Endodermal cell (in vitro differentiated cells): ENCODE results near the gene GFOD1. TPM values are rescaled to one million over a fixed set of nuclear protein-coding genes. Genes with fewer than 3 reads are reported as not detected.

Experiments used
- DNase-seq: peaks from one replicate; pipeline ENCODE4 v3.0.0-alpha.2; 2017
- H3K27ac ChIP-seq: 2 replicates; pipeline ENCODE4 v1.5.1; 2013; ENCODE audit warnings: mild to moderate bottlenecking, low read depth, low read length, moderate library complexity
- H3K27me3 ChIP-seq: 2 replicates; pipeline ENCODE4 v1.6.1; 2013; ENCODE audit warnings: mild to moderate bottlenecking, low read length, moderate library complexity; ENCODE audit not compliant: insufficient read depth, control insufficient read depth, poor library complexity, severe bottlenecking
- H3K36me3 ChIP-seq: 2 replicates; pipeline ENCODE4 v1.7.0; 2013; ENCODE audit warnings: mild to moderate bottlenecking, low read length, moderate library complexity; ENCODE audit not compliant: control insufficient read depth, insufficient read depth
- H3K4me1 ChIP-seq: one replicate; pipeline ENCODE4 v1.7.0; 2013; ENCODE audit warnings: low read length; ENCODE audit not compliant: control insufficient read depth, insufficient read depth
- H3K4me3 ChIP-seq: 2 replicates; pipeline ENCODE4 v1.5.1; 2013; ENCODE audit warnings: mild to moderate bottlenecking, low read length, moderate library complexity
- H3K9ac ChIP-seq: 2 replicates; pipeline ENCODE4 v1.6.1; 2013; ENCODE audit warnings: mild to moderate bottlenecking, low read length, moderate library complexity; ENCODE audit not compliant: poor library complexity, severe bottlenecking; ENCODE audit errors: extremely low read depth
- H3K9me3 ChIP-seq: 2 replicates; pipeline ENCODE4 v1.6.1; 2013; ENCODE audit warnings: mild to moderate bottlenecking, low read length, moderate library complexity; ENCODE audit not compliant: control insufficient read depth
- H3K27ac Mint-ChIP-seq: 2 replicates; pipeline ENCODE4 v1.8.0; 2020; ENCODE audit warnings: mixed read lengths
- H3K27me3 Mint-ChIP-seq: 2 replicates; pipeline ENCODE4 v1.8.0; 2021; ENCODE audit warnings: mild to moderate bottlenecking, mixed read lengths; ENCODE audit not compliant: insufficient read depth
- H3K36me3 Mint-ChIP-seq: 2 replicates; pipeline ENCODE4 v1.8.0; 2020; ENCODE audit warnings: low read depth, mixed read lengths
- H3K4me1 Mint-ChIP-seq: 2 replicates; pipeline ENCODE4 v1.8.0; 2020; ENCODE audit warnings: mixed read lengths
- H3K4me3 Mint-ChIP-seq: 2 replicates; pipeline ENCODE4 v1.8.0; 2020; ENCODE audit warnings: mild to moderate bottlenecking, moderate library complexity, mixed read lengths
- H3K9me3 Mint-ChIP-seq: 2 replicates; pipeline ENCODE4 v1.8.0; 2020; ENCODE audit warnings: mild to moderate bottlenecking, mixed read lengths
- WGBS, 2 experiments: methylation state at CpG; one replicate each; pipeline versions ENCODE4 v1.1.5 to v1.1.7; 2013; ENCODE audit warnings: missing lambda C conversion rate in 2 of 2, mixed read lengths in 1 of 2; ENCODE audit not compliant: insufficient coverage in 1 of 2, insufficient read length in 1 of 2; 5-methylcytosine and 5-hydroxymethylcytosine counted together
- total RNA-seq, 2 donors: library from RNA; stranded (reverse); fragmentation: NEBNext Ultra II Directional in 1 of 2; extraction: Animal tissue kit (Norgen Biotek cat#: 25700) in 1 of 2; gene quantifications; 2 replicates in 1 of 2; 3 replicates in 1 of 2; pipeline ENCODE4 v1.2.1, GENCODE V29; 2021
- TF ChIP-seq, protein P1 (sequence below): fragments of 200-600 bp; sonication (generic); conservative IDR thresholded peaks from 2 replicates; pipeline ENCODE4 v1.5.0; 2021; ENCODE audit warnings: antibody characterized with exemption, mild to moderate bottlenecking

Gene GFOD1
- total RNA-seq, 2 donors from 2014 or later = 0.71 to 1.9 TPM

DNA sequence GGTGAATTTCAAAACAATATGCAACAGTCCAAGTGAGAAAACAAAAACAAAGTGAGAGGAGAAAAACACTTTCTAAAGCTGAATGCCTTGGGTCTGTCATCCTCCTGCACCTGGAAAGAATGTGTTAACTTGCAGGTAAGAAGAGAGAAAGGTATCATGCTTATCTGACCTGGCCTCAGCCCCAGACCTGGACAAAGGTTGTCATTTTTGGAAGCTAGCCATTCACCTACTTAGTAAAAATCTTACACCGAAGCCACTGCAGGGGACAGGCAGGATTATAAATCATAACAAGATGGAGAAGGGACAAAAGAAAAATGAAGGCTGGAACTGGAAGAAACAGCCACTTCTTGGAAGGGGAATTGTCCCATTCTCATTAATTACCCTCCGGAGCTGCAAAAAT lies 69.4 kb downstream of the GFOD1 start:
- H3K9ac ChIP-seq = no peak overlapping the region
- H3K9me3 Mint-ChIP-seq = no peaks in the 10 kb centered on the region
- H3K27ac Mint-ChIP-seq = no peak overlapping the region
- 92 to 93% methylated on average over 1 to 2 of the region's 2 CpGs for WGBS, 2 experiments
- H3K9me3 ChIP-seq = no peaks in the 10 kb centered on the region
- DNase-seq = no peak
- no peak overlapping the region for H3K4me3 Mint-ChIP-seq
- H3K4me3 ChIP-seq = no peak overlapping the region
- H3K27me3 ChIP-seq = no peaks in the 10 kb centered on the region
- no peaks in the 10 kb centered on the region for H3K36me3 ChIP-seq
- H3K27ac ChIP-seq = no peak overlapping the region
- H3K27me3 Mint-ChIP-seq = peaks cover 2% of the 10 kb centered on the region
- TF ChIP-seq, protein P1, sequence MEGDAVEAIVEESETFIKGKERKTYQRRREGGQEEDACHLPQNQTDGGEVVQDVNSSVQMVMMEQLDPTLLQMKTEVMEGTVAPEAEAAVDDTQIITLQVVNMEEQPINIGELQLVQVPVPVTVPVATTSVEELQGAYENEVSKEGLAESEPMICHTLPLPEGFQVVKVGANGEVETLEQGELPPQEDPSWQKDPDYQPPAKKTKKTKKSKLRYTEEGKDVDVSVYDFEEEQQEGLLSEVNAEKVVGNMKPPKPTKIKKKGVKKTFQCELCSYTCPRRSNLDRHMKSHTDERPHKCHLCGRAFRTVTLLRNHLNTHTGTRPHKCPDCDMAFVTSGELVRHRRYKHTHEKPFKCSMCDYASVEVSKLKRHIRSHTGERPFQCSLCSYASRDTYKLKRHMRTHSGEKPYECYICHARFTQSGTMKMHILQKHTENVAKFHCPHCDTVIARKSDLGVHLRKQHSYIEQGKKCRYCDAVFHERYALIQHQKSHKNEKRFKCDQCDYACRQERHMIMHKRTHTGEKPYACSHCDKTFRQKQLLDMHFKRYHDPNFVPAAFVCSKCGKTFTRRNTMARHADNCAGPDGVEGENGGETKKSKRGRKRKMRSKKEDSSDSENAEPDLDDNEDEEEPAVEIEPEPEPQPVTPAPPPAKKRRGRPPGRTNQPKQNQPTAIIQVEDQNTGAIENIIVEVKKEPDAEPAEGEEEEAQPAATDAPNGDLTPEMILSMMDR = no peak
- H3K4me1 Mint-ChIP-seq = peaks cover 34% of the 10 kb centered on the region
- H3K4me1 ChIP-seq = peaks cover 14% of the 10 kb centered on the region
- no peaks in the 10 kb centered on the region for H3K36me3 Mint-ChIP-seq

DNA sequence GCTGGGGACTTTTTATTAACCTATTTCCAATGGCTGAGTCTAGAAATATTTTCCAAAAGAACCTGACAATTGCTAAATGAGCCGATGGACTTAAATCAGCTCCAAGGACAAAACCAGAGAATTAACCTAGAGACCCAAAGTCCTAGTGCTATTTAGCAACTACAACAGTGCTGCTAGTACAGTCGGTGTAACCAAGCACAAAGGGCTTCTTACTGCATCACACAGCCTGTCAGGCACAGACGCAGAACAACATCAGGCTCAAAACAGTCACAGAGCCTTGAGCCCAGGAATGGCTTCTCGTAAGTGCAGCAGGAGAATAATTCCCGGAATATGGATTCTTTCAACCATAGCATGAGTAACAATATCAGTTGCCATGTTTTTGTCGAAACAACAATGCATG lies 70.0 kb downstream of the GFOD1 start:
- Mint-ChIP-seq H3K4me3 (no peak overlapping the region), H3K27me3 (peaks cover 2% of the 10 kb centered on the region), H3K36me3 (no peaks in the 10 kb centered on the region), H3K4me1 (peaks cover 34% of the 10 kb centered on the region), H3K9me3 (no peaks in the 10 kb centered on the region), H3K27ac (no peak overlapping the region)
- H3K4me1 ChIP-seq = peaks cover 9% of the 10 kb centered on the region
- H3K36me3 ChIP-seq = no peaks in the 10 kb centered on the region
- WGBS, 2 experiments = 78 to 79% methylated on average over 6 of the region's 6 CpGs
- no peak overlapping the region for H3K27ac ChIP-seq
- TF ChIP-seq, protein P1 = no peak
- H3K9ac ChIP-seq = no peak overlapping the region
- H3K4me3 ChIP-seq = no peak overlapping the region
- H3K27me3 ChIP-seq = no peaks in the 10 kb centered on the region
- DNase-seq = no peak
- no peaks in the 10 kb centered on the region for H3K9me3 ChIP-seq

DNA sequence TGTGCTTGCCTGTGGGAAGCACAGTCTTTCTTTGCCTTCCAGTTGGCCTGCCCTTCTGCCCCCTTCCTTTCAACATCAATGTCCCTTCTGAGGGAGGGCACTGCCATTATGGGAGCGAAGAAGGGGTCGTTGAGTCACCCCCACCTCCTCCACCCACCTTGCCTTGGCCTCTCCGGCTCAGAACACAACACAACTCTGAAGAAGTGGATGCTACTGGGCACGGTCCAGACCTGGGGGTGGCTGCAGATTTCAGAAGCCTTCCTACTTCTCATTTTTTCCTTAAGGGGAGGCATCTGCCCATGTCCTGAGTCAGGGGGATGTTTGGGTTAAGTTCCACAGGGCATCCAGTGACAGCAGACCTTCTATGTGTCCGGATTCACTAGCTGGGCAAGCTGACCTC lies 72.1 kb downstream of the GFOD1 start:
- no peak overlapping the region for H3K27ac Mint-ChIP-seq
- DNase-seq = no peak
- no peak overlapping the region for H3K4me3 Mint-ChIP-seq
- no peaks in the 10 kb centered on the region for H3K36me3 ChIP-seq
- no peak overlapping the region for H3K27ac ChIP-seq
- H3K27me3 ChIP-seq = no peaks in the 10 kb centered on the region
- H3K27me3 Mint-ChIP-seq = peaks cover 2% of the 10 kb centered on the region
- H3K9ac ChIP-seq = no peak overlapping the region
- no peak overlapping the region for H3K4me3 ChIP-seq
- peaks cover 3% of the 10 kb centered on the region for H3K4me1 ChIP-seq
- 74 to 100% methylated on average over 1 to 5 of the region's 5 CpGs for WGBS, 2 experiments
- TF ChIP-seq, protein P1 = no peak
- no peaks in the 10 kb centered on the region for H3K9me3 ChIP-seq
- H3K9me3 Mint-ChIP-seq = no peaks in the 10 kb centered on the region
- H3K36me3 Mint-ChIP-seq = no peaks in the 10 kb centered on the region
- peaks cover 31% of the 10 kb centered on the region for H3K4me1 Mint-ChIP-seq
